B cell (primary cell): ENCODE results near the gene RCBTB2.

Source experiments
- EZH2 ChIP-seq: IDR thresholded peaks from 2 replicates; pipeline ENCODE4 v1.6.1; 2012; ENCODE audit warnings: borderline replicate concordance, low read depth, mild to moderate bottlenecking, moderate library complexity, low read length; ENCODE audit not compliant: insufficient read depth, poor library complexity, severe bottlenecking
- TF ChIP-seq, protein P1 (sequence below): fragments of 200-600 bp; IDR thresholded peaks from one replicate; pipeline ENCODE4 v1.8.0; 2022; ENCODE audit warnings: antibody characterized with exemption, mild to moderate bottlenecking

DNA sequence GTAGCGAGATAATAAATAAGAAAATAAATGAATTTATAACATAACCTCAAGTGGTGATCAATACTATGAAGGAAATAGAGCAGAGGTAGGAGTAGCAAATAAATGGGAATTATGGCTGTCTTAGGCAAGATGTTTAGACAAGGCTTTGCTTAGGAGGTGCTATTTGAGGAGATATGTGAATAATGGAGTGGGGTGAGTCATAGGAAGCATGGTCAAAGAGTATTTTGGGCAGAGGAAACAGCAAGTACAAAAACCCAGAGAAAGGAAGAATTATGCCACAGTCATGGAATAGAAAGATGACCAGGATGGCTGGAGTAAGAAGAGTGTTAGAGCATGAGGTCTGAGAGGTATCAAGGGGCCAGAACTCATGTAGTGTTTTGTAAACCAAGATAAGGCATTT is 86.4 kb downstream of the RCBTB2 start:
- TF ChIP-seq, protein P1, sequence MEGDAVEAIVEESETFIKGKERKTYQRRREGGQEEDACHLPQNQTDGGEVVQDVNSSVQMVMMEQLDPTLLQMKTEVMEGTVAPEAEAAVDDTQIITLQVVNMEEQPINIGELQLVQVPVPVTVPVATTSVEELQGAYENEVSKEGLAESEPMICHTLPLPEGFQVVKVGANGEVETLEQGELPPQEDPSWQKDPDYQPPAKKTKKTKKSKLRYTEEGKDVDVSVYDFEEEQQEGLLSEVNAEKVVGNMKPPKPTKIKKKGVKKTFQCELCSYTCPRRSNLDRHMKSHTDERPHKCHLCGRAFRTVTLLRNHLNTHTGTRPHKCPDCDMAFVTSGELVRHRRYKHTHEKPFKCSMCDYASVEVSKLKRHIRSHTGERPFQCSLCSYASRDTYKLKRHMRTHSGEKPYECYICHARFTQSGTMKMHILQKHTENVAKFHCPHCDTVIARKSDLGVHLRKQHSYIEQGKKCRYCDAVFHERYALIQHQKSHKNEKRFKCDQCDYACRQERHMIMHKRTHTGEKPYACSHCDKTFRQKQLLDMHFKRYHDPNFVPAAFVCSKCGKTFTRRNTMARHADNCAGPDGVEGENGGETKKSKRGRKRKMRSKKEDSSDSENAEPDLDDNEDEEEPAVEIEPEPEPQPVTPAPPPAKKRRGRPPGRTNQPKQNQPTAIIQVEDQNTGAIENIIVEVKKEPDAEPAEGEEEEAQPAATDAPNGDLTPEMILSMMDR, result no peak
- no peak for TF ChIP-seq EZH2
